Fibroblast of villous mesenchyme (primary cell): ENCODE measurements around the gene CALML3. TPM values are rescaled to one million over a fixed set of nuclear protein-coding genes. Genes with fewer than 3 reads are reported as not detected.

Source experiments
- DNase-seq: peaks from one replicate; pipeline ENCODE4 v3.0.0-alpha.2; 2010; ENCODE audit warnings: low read depth
- H3K4me3 ChIP-seq: 2 replicates; pipeline ENCODE4 v1.5.1; 2011; ENCODE audit warnings: low read depth, mild to moderate bottlenecking, low read length
- total RNA-seq: library from RNA; depleted of rRNA; stranded (reverse); fragments of >200 nt; gene quantifications from 2 replicates; pipeline ENCODE4 v1.2.3, GENCODE V29; 2012
- TF ChIP-seq, protein P1 (sequence below): IDR thresholded peaks from 2 replicates; pipeline ENCODE4 v1.5.1; 2012; ENCODE audit warnings: low read depth, mild to moderate bottlenecking, low read length; ENCODE audit not compliant: insufficient read depth

Gene CALML3
- total RNA-seq, 1 donor: not detected

GRCh38 chr10:5502571-5503476 lies 21.9 kb upstream of the CALML3 start:
- H3K4me3 ChIP-seq: no peak overlapping the region
- TF ChIP-seq, protein P1, sequence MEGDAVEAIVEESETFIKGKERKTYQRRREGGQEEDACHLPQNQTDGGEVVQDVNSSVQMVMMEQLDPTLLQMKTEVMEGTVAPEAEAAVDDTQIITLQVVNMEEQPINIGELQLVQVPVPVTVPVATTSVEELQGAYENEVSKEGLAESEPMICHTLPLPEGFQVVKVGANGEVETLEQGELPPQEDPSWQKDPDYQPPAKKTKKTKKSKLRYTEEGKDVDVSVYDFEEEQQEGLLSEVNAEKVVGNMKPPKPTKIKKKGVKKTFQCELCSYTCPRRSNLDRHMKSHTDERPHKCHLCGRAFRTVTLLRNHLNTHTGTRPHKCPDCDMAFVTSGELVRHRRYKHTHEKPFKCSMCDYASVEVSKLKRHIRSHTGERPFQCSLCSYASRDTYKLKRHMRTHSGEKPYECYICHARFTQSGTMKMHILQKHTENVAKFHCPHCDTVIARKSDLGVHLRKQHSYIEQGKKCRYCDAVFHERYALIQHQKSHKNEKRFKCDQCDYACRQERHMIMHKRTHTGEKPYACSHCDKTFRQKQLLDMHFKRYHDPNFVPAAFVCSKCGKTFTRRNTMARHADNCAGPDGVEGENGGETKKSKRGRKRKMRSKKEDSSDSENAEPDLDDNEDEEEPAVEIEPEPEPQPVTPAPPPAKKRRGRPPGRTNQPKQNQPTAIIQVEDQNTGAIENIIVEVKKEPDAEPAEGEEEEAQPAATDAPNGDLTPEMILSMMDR: no peak
- no peak for DNase-seq

GRCh38 chr10:5503477-5503835 lies 21.3 kb upstream of the CALML3 start:
- DNase-seq: no peak
- no peak overlapping the region for H3K4me3 ChIP-seq
- TF ChIP-seq, protein P1: no peak

DNA sequence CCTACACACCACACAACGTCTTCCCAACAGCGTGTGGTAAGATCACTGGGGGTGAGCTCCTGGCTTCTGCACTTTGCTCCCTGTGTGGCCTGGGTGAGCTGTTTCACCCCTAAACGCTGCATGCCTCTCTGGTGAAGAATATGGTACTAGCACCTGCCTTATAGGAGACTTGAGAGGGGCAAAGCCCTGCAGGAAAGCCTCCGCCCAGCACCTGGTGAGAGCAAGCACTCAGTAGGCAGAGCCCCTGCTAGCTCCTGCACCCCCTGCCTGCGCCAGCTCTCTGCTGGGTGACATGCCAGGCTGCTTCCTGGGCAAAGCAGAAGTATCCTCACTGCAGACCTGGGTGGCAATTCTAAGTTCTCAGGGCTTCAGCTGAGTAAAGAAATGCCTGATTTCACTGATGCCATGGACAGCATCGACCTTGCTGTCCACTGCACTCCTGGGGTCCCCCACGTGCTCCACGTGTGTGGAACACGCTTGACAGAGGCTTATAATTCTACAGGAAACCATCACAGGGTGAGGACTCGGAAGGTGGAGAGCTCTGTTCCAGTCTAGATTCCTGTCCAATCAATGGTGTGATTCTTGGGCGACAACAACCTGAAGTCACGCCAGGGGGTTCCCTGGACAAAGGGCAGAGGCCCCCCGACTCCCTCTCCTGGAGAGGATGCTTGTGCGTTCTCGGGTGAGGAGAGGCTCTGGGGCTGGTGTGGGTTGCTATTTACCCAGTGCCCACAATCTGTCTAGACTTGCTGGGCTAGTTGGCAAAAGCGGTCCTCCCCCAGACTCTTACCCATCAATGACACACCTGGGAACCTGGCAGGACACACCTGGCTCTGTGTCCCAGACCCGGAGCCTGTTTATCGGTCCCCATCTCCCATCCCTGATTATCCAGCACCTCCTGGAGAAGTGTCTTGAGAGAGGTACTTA lies 20.4 kb upstream of the CALML3 start:
- no peak for DNase-seq
- TF ChIP-seq, protein P1: no peak
- H3K4me3 ChIP-seq: no peak overlapping the region

GRCh38 chr10:5506246-5506645 lies 18.5 kb upstream of the CALML3 start:
- DNase-seq: no peak
- H3K4me3 ChIP-seq: no peak overlapping the region
- TF ChIP-seq, protein P1: no peak

- no peak overlapping the region for H3K4me3 ChIP-seq
- TF ChIP-seq, protein P1: no peak
- DNase-seq: no peak
These were observed 17.8 kb upstream of the CALML3 start for GRCh38 chr10:5506751-5507648.

GRCh38 chr10:5507649-5508131 lies 17.1 kb upstream of the CALML3 start:
- TF ChIP-seq, protein P1: no peak
- DNase-seq: no peak

More at GRCh38 chr10:5507649-5508131, 17.1 kb upstream of the CALML3 start:
- no peak overlapping the region for H3K4me3 ChIP-seq
